ENCODE results near the gene KIF3C. TPM values are rescaled to one million over a fixed set of nuclear protein-coding genes. Genes with fewer than 3 reads are reported as not detected.

Gene KIF3C
- total and polyA plus RNA-seq, 9 of the 15 experiments (the other 6 are each of a cell fraction or from before 2014, with no cell fraction given): 0.69 to 6.7 (median 3.3) TPM

DNA sequence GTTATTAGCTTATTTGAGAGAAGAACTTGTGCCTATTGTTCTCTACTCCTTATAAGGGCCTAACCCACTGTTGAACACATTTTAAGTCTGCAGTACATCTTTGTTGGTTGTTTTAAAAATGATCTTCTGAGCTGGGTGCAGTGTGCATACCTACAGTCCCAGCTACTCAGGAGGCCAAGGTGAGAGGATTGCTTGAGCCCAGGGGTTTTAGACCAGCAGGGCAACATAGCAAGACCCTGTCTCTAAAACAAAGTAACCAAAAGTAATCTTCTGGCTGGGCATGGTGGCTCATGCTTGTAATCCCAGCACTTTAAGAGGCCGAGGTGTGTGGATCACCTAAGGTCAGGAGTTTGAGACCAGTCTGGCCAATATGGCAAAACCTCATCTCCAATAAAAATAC, 25.8 kb upstream of the KIF3C start:
- DNase-seq (ENCODE audit: extremely low read depth in 1 of 4, low spot score in 3 of 4) (no peak), ATAC-seq (no peak), FAIRE-seq (no peak)
- Histone ChIP-seq H3K4me3 (no peak overlapping the region), H4K20me1 (replicated peaks; ENCODE audit: control insufficient read depth, insufficient read depth, low read length) (no peaks in the 10 kb centered on the region), H3K79me2 (ENCODE audit: control insufficient read depth, insufficient read depth, low read length) (no peaks in the 10 kb centered on the region), H3K27ac (ENCODE audit: extremely low read depth, low read depth, low read length) (no peak overlapping the region), H3K9me3 (replicated peaks; ENCODE audit: control insufficient read depth, insufficient read depth, low read depth, low read length) (no peaks in the 10 kb centered on the region), H3K9me1 (ENCODE audit: control insufficient read depth, insufficient read depth, low read length) (no peaks in the 10 kb centered on the region), H3K4me1 (replicated peaks in 1 of 2; ENCODE audit: control insufficient read depth in 2 of 2, insufficient read depth in 2 of 2, low read length in 2 of 2) (peaks cover 9 to 21% of the 10 kb centered on the region in 2 experiments; a peak in 4 of 5 replicates), H3K27me3 (ENCODE audit: control insufficient read depth in 2 of 2, insufficient read depth in 2 of 2, low read length in 2 of 2) (no peaks in the 10 kb centered on the region), H3K9ac (ENCODE audit: insufficient read depth in 1 of 2, low read depth in 2 of 2, low read length in 2 of 2) (no peak overlapping the region), H3K4me2 (ENCODE audit: insufficient read depth, low read length) (no peak overlapping the region), H3K36me3 (ENCODE audit: control insufficient read depth, insufficient read depth, low read length) (no peaks in the 10 kb centered on the region; the same call in 2 of the 3 replicates), H2AFZ (ENCODE audit: low read depth, low read length) (no peak overlapping the region)
- ChIA-PET CTCF (ENCODE audit: low intra/inter-chr PET ratio) (no interaction called here), POLR2A (interaction anchor here (0.7 kb wide), 1 partner anchor 48 kb away, joined by 3 read pairs; no protein-coding TSS in a partner anchor)
- 62% methylated on average over 1 of the region's 1 CpG for WGBS (ENCODE audit: insufficient coverage, low coverage, missing lambda C conversion rate)
- no peak for TF ChIP-seq PHF21A (IDR thresholded peaks at IDR 0.05; ENCODE audit: borderline replicate concordance, low read depth)
- TF ChIP-seq CHD4 (IDR thresholded peaks at IDR 0.05; ENCODE audit: insufficient read depth, insufficient replicate concordance, low read depth, low read length, poor library complexity, severe bottlenecking): no peak
- no peak for TF ChIP-seq ZNF764 (CRISPR knock-in tag; IDR thresholded peaks at IDR 0.05; ENCODE audit: low read depth)
- no peak for TF ChIP-seq MAFF (IDR thresholded peaks at IDR 0.05; ENCODE audit: low read length)
- TF ChIP-seq FOS (IDR thresholded peaks at IDR 0.05; ENCODE audit: extremely low read depth, insufficient read length): no peak
- TF ChIP-seq ZNF707 (CRISPR knock-in tag; conservative IDR thresholded peaks at IDR 0.05): no peak
- no peak for TF ChIP-seq NFYB (IDR thresholded peaks at IDR 0.05; ENCODE audit: extremely low read depth, insufficient read length)
- TF ChIP-seq POU5F1 (IDR thresholded peaks at IDR 0.05; ENCODE audit: borderline replicate concordance, low read depth, low read length, partially characterized antibody): no peak
- TF ChIP-seq SMAD4 (CRISPR knock-in tag; conservative IDR thresholded peaks at IDR 0.05): no peak
- TF ChIP-seq MTA3 (IDR thresholded peaks at IDR 0.05; ENCODE audit: borderline replicate concordance): no peak
- in situ Hi-C loops (cut with MboI) (no loop called here), intact Hi-C loops (cut with micrococcal nuclease) (no loop called here)
- no TSS peak for BruUV-seq (replicated peaks)
